ENCODE measurements around the gene RFX8. TPM values are rescaled to one million over a fixed set of nuclear protein-coding genes. Genes with fewer than 3 reads are reported as not detected.
A peak's percentile ranks its signal among the peaks of the same experiment; 100 is the strongest.

The RFX8 gene
- total RNA-seq, 1 donor from 2014 or later, result not detected

GRCh38 chr2:101478181-101479001 is 3.5 kb upstream of the RFX8 start:
- no peaks in the 10 kb centered on the region for H3K9me3 ChIP-seq
- DNase-seq (no peak), ATAC-seq (no peak)
- H3K27me3 ChIP-seq (ENCODE audit: low read depth), result peaks cover 24% of the 10 kb centered on the region
- TF ChIP-seq CTCF (IDR thresholded peaks at IDR 0.05), result no peak
- H3K27ac ChIP-seq, result no peak overlapping the region
- no peak overlapping the region for H3K4me3 ChIP-seq
- no peaks in the 10 kb centered on the region for H3K36me3 ChIP-seq
- peaks cover 11% of the 10 kb centered on the region for H3K4me1 ChIP-seq
- intact Hi-C loops (cut with DNase I), result no loop called here

GRCh38 chr2:101477556-101477955 is 2.6 kb upstream of the RFX8 start:
- TF ChIP-seq CTCF (IDR thresholded peaks at IDR 0.05), result no peak
- H3K4me1 ChIP-seq, result peaks cover 11% of the 10 kb centered on the region
- intact Hi-C loops (cut with DNase I), result no loop called here
- no peak for DNase-seq
- no peaks in the 10 kb centered on the region for H3K36me3 ChIP-seq
- peaks cover 30% of the 10 kb centered on the region for H3K27me3 ChIP-seq (ENCODE audit: low read depth)
- no peak for ATAC-seq
- H3K27ac ChIP-seq, result no peak overlapping the region
- H3K9me3 ChIP-seq, result no peaks in the 10 kb centered on the region
- H3K4me3 ChIP-seq, result no peak overlapping the region

GRCh38 chr2:101476605-101477208 is 1.8 kb upstream of the RFX8 start:
- H3K4me3 ChIP-seq, result no peak overlapping the region
- H3K36me3 ChIP-seq, result no peaks in the 10 kb centered on the region
- no peak for ATAC-seq
- no peak for TF ChIP-seq CTCF (IDR thresholded peaks at IDR 0.05)
- no peaks in the 10 kb centered on the region for H3K9me3 ChIP-seq
- no peak overlapping the region for H3K27ac ChIP-seq
- intact Hi-C loops (cut with DNase I), result no loop called here
- peaks cover 30% of the 10 kb centered on the region for H3K27me3 ChIP-seq (ENCODE audit: low read depth)
- DNase-seq, result no peak
- H3K4me1 ChIP-seq, result peaks cover 11% of the 10 kb centered on the region

- H3K4me1 ChIP-seq, result peaks cover 11% of the 10 kb centered on the region
- no peaks in the 10 kb centered on the region for H3K36me3 ChIP-seq
- peaks cover 27% of the 10 kb centered on the region for H3K27me3 ChIP-seq (ENCODE audit: low read depth)
- intact Hi-C loops (cut with DNase I), result no loop called here
- TF ChIP-seq CTCF (IDR thresholded peaks at IDR 0.05), result no peak
- DNase-seq (peak; percentile 53), ATAC-seq (peak; percentile 80)
- peak overlapping the region; percentile 55 for H3K4me3 ChIP-seq
- peak overlapping the region; percentile 73 for H3K27ac ChIP-seq
- H3K9me3 ChIP-seq, result no peaks in the 10 kb centered on the region
These were observed 806 bp downstream of the RFX8 start for GRCh38 chr2:101473911-101474701.

GRCh38 chr2:101473591-101473910 is 1.4 kb downstream of the RFX8 start:
- Histone ChIP-seq H3K36me3 (no peaks in the 10 kb centered on the region), H3K9me3 (no peaks in the 10 kb centered on the region), H3K4me1 (peaks cover 11% of the 10 kb centered on the region), H3K27ac (peak overlapping the region; percentile 73), H3K4me3 (peak overlapping the region; percentile 55), H3K27me3 (ENCODE audit: low read depth) (peaks cover 23% of the 10 kb centered on the region)
- DNase-seq, result no peak
- ATAC-seq, result no peak
- intact Hi-C loops (cut with DNase I), result no loop called here
- TF ChIP-seq CTCF (IDR thresholded peaks at IDR 0.05), result no peak
